H1 (cell line): ENCODE results near the gene ENTR1. TPM values are rescaled to one million over a fixed set of nuclear protein-coding genes. Genes with fewer than 3 reads are reported as not detected.
A peak's percentile ranks its signal among the peaks of the same experiment; 100 is the strongest.

Experiments used
- CTCF ChIA-PET: fragments of 300-600 bp; sonication (Branson Sonifier 250); formaldehyde crosslinking; loops from one replicate; lab custom pipeline; 2021; ENCODE audit not compliant: partially characterized antibody; lab: Charles Lee
- POLR2A ChIA-PET: fragments of 300-600 bp; sonication (Branson Sonifier 250); formaldehyde crosslinking; loops from one replicate; lab custom pipeline; 2021; ENCODE audit warnings: inconsistent platforms; ENCODE audit not compliant: partially characterized antibody; lab: Charles Lee
- DNase-seq, 2 experiments: peaks; one replicate each; pipeline versions ENCODE4 v3.0.0 to v3.0.0-alpha.2; 2010 to 2022; ENCODE audit warnings: low spot score in 2 of 2, low read depth in 1 of 2, mixed read lengths in 1 of 2
- FAIRE-seq: peaks from 2 replicates; lab custom pipeline; 2011; peaks lifted over from hg19 to GRCh38; lab: Jason Lieb, UNC
- H2AFZ ChIP-seq: 2 replicates; pipeline ENCODE4 v1.8.1; 2012; ENCODE audit warnings: low read length, inconsistent platforms
- H2AK5ac ChIP-seq: 2 replicates; pipeline ENCODE4 v1.6.1; 2013; ENCODE audit warnings: low read depth, low read length
- H2BK120ac ChIP-seq: replicated peaks from 2 replicates; pipeline ENCODE3; 2013; ENCODE audit warnings: low read depth, low read length, inconsistent platforms
- H2BK12ac ChIP-seq: 2 replicates; pipeline ENCODE4 v1.6.1; 2013; ENCODE audit warnings: low read depth, low read length
- H2BK15ac ChIP-seq: 2 replicates; pipeline ENCODE4 v1.6.1; 2013; ENCODE audit warnings: low read length
- H2BK20ac ChIP-seq: 2 replicates; pipeline ENCODE4 v1.6.1; 2013; ENCODE audit warnings: low read length
- H2BK5ac ChIP-seq: 2 replicates; pipeline ENCODE4 v1.6.1; 2013; ENCODE audit warnings: low read depth, low read length
- H3K14ac ChIP-seq: 2 replicates; pipeline ENCODE4 v1.6.1; 2013; ENCODE audit warnings: inconsistent platforms; ENCODE audit not compliant: insufficient read length
- H3K18ac ChIP-seq: 2 replicates; pipeline ENCODE4 v1.6.1; 2013; ENCODE audit warnings: low read length; ENCODE audit errors: extremely low read depth
- H3K23ac ChIP-seq: 2 replicates; pipeline ENCODE4 v1.6.1; 2013; ENCODE audit warnings: inconsistent platforms; ENCODE audit not compliant: insufficient read length
- H3K23me2 ChIP-seq: 2 replicates; pipeline ENCODE4 v1.6.1; 2013; ENCODE audit warnings: low read depth, low read length
- H3K27ac ChIP-seq: 2 replicates; pipeline ENCODE4 v1.6.1; 2011; ENCODE audit warnings: low read depth, low read length, inconsistent platforms
- H3K27me3 ChIP-seq, 4 experiments: replicated peaks in 1 of 4; 1 replicate in 1 of 4; 2 replicates in 3 of 4; pipeline versions ENCODE4 v1.6.1 to v1.8.1; 2011 to 2013; ENCODE audit warnings: low read length in 3 of 4, mild to moderate bottlenecking in 3 of 4, inconsistent platforms in 2 of 4, mixed read lengths in 2 of 4, moderate library complexity in 1 of 4; ENCODE audit not compliant: control insufficient read depth in 3 of 4, insufficient read depth in 3 of 4; ENCODE audit errors: extremely low read depth in 1 of 4
- H3K36me3 ChIP-seq, 4 experiments: 2 replicates each; pipeline versions ENCODE4 v1.6.1 to v1.8.1; 2011 to 2013; ENCODE audit warnings: mild to moderate bottlenecking in 4 of 4, low read length in 3 of 4, moderate library complexity in 2 of 4, control low read depth in 1 of 4, inconsistent platforms in 1 of 4; ENCODE audit not compliant: insufficient read depth in 4 of 4, control insufficient read depth in 2 of 4
- H3K4ac ChIP-seq: replicated peaks from 2 replicates; pipeline ENCODE3; 2013; ENCODE audit warnings: low read length, low read depth, mixed read lengths, inconsistent platforms; ENCODE audit not compliant: insufficient read length
- H3K4me1 ChIP-seq, 4 experiments: replicated peaks in 1 of 4; 1 replicate in 1 of 4; 2 replicates in 3 of 4; pipeline versions ENCODE4 v1.6.1 to v1.8.1; 2011 to 2013; ENCODE audit warnings: low read length in 3 of 4, inconsistent platforms in 2 of 4, mixed read lengths in 1 of 4; ENCODE audit not compliant: insufficient read depth in 4 of 4, control insufficient read depth in 3 of 4
- H3K4me2 ChIP-seq, 2 experiments: 2 replicates each; pipeline versions ENCODE4 v1.6.1 to v1.8.1; 2011 to 2013; ENCODE audit warnings: low read depth in 2 of 2, low read length in 2 of 2, control low read depth in 1 of 2, inconsistent platforms in 1 of 2, mild to moderate bottlenecking in 1 of 2; ENCODE audit not compliant: insufficient read depth in 1 of 2
- H3K4me3 ChIP-seq, 4 experiments: fragments of 200-600, 300-600 bp in 1 of 4; sonication (generic), shearing (Covaris generic), sonication (Bioruptor Twin) in 1 of 4; 2 replicates each; pipeline versions ENCODE4 v1.5.1 to v1.8.1; 2011 to 2016; ENCODE audit warnings: low read length in 4 of 4, low read depth in 3 of 4, control low read depth in 2 of 4, inconsistent platforms in 2 of 4, mild to moderate bottlenecking in 2 of 4, mixed read lengths in 1 of 4, moderate library complexity in 1 of 4; ENCODE audit not compliant: insufficient read depth in 2 of 4; ENCODE audit errors: extremely low read depth in 1 of 4
- H3K56ac ChIP-seq: replicated peaks from 2 replicates; pipeline ENCODE3; 2013; ENCODE audit warnings: low read depth, mild to moderate bottlenecking, mixed read lengths, low read length, inconsistent platforms; ENCODE audit not compliant: insufficient read length
- H3K79me1 ChIP-seq: 2 replicates; pipeline ENCODE4 v1.6.1; 2013; ENCODE audit warnings: low read depth, low read length, control low read depth
- H3K79me2 ChIP-seq, 2 experiments: 2 replicates each; pipeline versions ENCODE4 v1.6.1 to v1.8.1; 2012 to 2013; ENCODE audit warnings: low read length in 2 of 2, mild to moderate bottlenecking in 2 of 2, inconsistent platforms in 1 of 2; ENCODE audit not compliant: insufficient read depth in 2 of 2, control insufficient read depth in 1 of 2
- H3K9ac ChIP-seq, 4 experiments: replicated peaks in 1 of 4; 1 replicate in 1 of 4; 2 replicates in 3 of 4; pipeline versions ENCODE4 v1.6.1 to v1.8.1; 2011 to 2013; ENCODE audit warnings: low read depth in 3 of 4, low read length in 3 of 4, control low read depth in 2 of 4, mild to moderate bottlenecking in 2 of 4, moderate library complexity in 2 of 4, inconsistent platforms in 1 of 4; ENCODE audit errors: extremely low read depth in 1 of 4
- H3K9me3 ChIP-seq, 2 experiments: 2 replicates each; pipeline versions ENCODE4 v1.6.1 to v1.8.1; 2012 to 2013; ENCODE audit warnings: mild to moderate bottlenecking in 2 of 2, moderate library complexity in 2 of 2, control low read depth in 1 of 2, inconsistent platforms in 1 of 2, low read depth in 1 of 2, low read length in 1 of 2, mixed read lengths in 1 of 2; ENCODE audit not compliant: insufficient read depth in 2 of 2
- H4K20me1 ChIP-seq, 2 experiments: replicated peaks in 1 of 2; 2 replicates each; pipeline versions ENCODE3 to v1.8.1; 2011 to 2013; ENCODE audit warnings: inconsistent platforms in 2 of 2, low read length in 2 of 2, mild to moderate bottlenecking in 1 of 2; ENCODE audit not compliant: insufficient read depth in 2 of 2, control insufficient read depth in 1 of 2
- H4K5ac ChIP-seq: 2 replicates; pipeline ENCODE4 v1.6.1; 2013; ENCODE audit warnings: low read length, low read depth, mixed read lengths, inconsistent platforms; ENCODE audit not compliant: insufficient read length
- H4K8ac ChIP-seq: 2 replicates; pipeline ENCODE4 v1.8.0; 2013; ENCODE audit warnings: mild to moderate bottlenecking, moderate library complexity, low read length, inconsistent platforms; ENCODE audit not compliant: insufficient read depth; ENCODE audit errors: extremely low read depth
- H4K91ac ChIP-seq: replicated peaks from 2 replicates; pipeline ENCODE3; 2013; ENCODE audit warnings: low read length, mixed read lengths, inconsistent platforms; ENCODE audit not compliant: insufficient read length
- BCL11A ChIP-seq, 2 experiments: IDR thresholded peaks; one replicate each; pipeline ENCODE4 v1.6.1; 2011; ENCODE audit warnings: low read depth in 2 of 2, low read length in 2 of 2, mild to moderate bottlenecking in 2 of 2
- CBX5 ChIP-seq: fragments of 300-800, 300-1000 bp; sonication (generic); IDR thresholded peaks from 2 replicates; pipeline ENCODE4 v1.7.1; 2016; ENCODE audit warnings: antibody characterized with exemption, low read length, low read depth
- CHD1 ChIP-seq: IDR thresholded peaks from 2 replicates; pipeline ENCODE4 v1.6.1; 2012; ENCODE audit warnings: low read depth, low read length, improper control_type of control experiment
- JUND ChIP-seq: IDR thresholded peaks from 2 replicates; pipeline ENCODE4 v1.6.1; 2011; ENCODE audit warnings: mild to moderate bottlenecking, improper control_type of control experiment, low read length
- KDM5A ChIP-seq: fragments of 200-600 bp; IDR thresholded peaks from 2 replicates; pipeline ENCODE4 v1.7.1; 2012; ENCODE audit warnings: mild to moderate bottlenecking, low read length, inconsistent platforms, mixed read lengths
- POLR2AphosphoS5 ChIP-seq: IDR thresholded peaks from 2 replicates; pipeline ENCODE4 v1.6.1; 2011; ENCODE audit warnings: low read depth, low read length
- RAD21 ChIP-seq, 2 experiments: IDR thresholded peaks in 1 of 2; conservative IDR thresholded peaks in 1 of 2; 2 replicates each; pipeline ENCODE4 v1.6.1; 2011; ENCODE audit warnings: low read depth in 2 of 2, low read length in 2 of 2, improper control_type of control experiment in 1 of 2, inconsistent platforms in 1 of 2, mild to moderate bottlenecking in 1 of 2, moderate library complexity in 1 of 2
- SIX5 ChIP-seq: IDR thresholded peaks from 2 replicates; pipeline ENCODE4 v1.6.1; 2011; ENCODE audit warnings: mild to moderate bottlenecking, low read depth, low read length
- WGBS, 2 experiments: shearing (Covaris generic) in 1 of 2; methylation state at CpG; one replicate each; pipeline versions ENCODE4 v1.1.6 to v1.1.7; 2013 to 2015; ENCODE audit warnings: low lambda C conversion rate in 2 of 2, mixed read lengths in 2 of 2, inconsistent platforms in 1 of 2, low coverage in 1 of 2, missing lambda C conversion rate in 1 of 2; ENCODE audit not compliant: insufficient replicate concordance in 2 of 2, insufficient coverage in 1 of 2, insufficient read length in 1 of 2; ENCODE audit errors: extremely low coverage in 1 of 2, missing lambda C conversion rate in 1 of 2; 5-methylcytosine and 5-hydroxymethylcytosine counted together
- polyA plus RNA-seq, 7 experiments: library from polyadenylated mRNA; depleted of rRNA in 3 of 7; stranded (reverse) in 5 of 7; unstranded in 2 of 7; fragments of >200 nt in 5 of 7; fragments of 200-250 nt in 2 of 7; gene quantifications; 1 replicate in 5 of 7; 2 replicates in 1 of 7; 4 replicates in 1 of 7; pipeline versions ENCODE4 v1.2.1 to v1.2.3, GENCODE V29; 2011 to 2013; ENCODE audit warnings: missing spikeins in 2 of 7, mixed read lengths in 2 of 7
- total RNA-seq: library from RNA; stranded (reverse); fragmentation: NEBNext Ultra II Directional; extraction: Animal tissue kit (Norgen Biotek cat#: 25700); gene quantifications from 2 replicates; pipeline ENCODE4 v1.2.1, GENCODE V29; 2021
- TF ChIP-seq, protein P1 (sequence below): IDR thresholded peaks from 2 replicates; pipeline ENCODE4 v1.6.1; 2012; ENCODE audit warnings: inconsistent platforms
- TF ChIP-seq, protein P2 (sequence below), 3 experiments: IDR thresholded peaks; 1 replicate in 2 of 3; 2 replicates in 1 of 3; pipeline versions ENCODE4 v1.5.1 to v1.6.1; 2011; ENCODE audit warnings: low read length in 3 of 3, mild to moderate bottlenecking in 3 of 3, inconsistent platforms in 2 of 3, low read depth in 1 of 3, moderate library complexity in 1 of 3; ENCODE audit not compliant: insufficient read depth in 1 of 3; ENCODE audit errors: control extremely low read depth in 1 of 3

The ENTR1 gene
- total and polyA plus RNA-seq, 2 of the 8 experiments (the other 6 are each of a cell fraction or from before 2014, with no cell fraction given), result 65.2 to 102 TPM

DNA sequence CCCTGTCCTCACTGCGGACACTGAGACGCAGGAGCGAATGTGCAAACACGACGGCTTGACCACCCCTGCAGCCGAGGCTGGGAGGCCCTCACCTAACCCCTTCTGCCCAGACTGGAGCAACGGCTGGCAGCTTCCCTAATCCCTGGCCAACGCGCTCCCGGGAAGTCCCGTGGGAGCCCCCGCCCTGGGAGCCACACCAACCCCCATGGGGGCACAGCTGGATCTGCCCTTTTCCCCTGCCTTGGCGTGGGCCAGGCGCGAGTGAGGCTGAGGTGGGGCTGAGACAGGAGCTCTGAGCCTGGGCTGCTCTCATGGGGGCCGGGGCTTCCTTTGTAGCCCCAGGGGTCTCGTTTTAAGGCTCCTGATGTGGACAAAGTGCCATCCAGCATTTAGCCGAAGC, 42.2 kb downstream of the ENTR1 start:
- Histone ChIP-seq H3K4me1 (peaks cover 0 to 3% (median 0%) of the 10 kb centered on the region in 4 experiments; a peak in 1 of 7 replicates), H2AFZ (no peak overlapping the region), H4K20me1 (peaks cover 0 to 5% of the 10 kb centered on the region in 2 experiments), H3K56ac (no peak overlapping the region), H3K23me2 (no peaks in the 10 kb centered on the region; the same call in 1 of the 2 replicates), H2BK12ac (no peak overlapping the region), H2BK15ac (no peak overlapping the region), H3K4me3 (no peak overlapping the region), H2BK120ac (no peak overlapping the region), H2BK5ac (0 out of 2 replicates have a peak overlapping the region, but pooled peaks have one; percentile 24), H3K27ac (no peak overlapping the region), H3K18ac (no peak overlapping the region), H3K14ac (no peak overlapping the region), H2AK5ac (no peak overlapping the region), H4K8ac (peak overlapping the region; percentile 51), H2BK20ac (no peak overlapping the region), H3K36me3 (peaks cover 0 to 2% (median 0%) of the 10 kb centered on the region in 4 experiments; a peak in 1 of 8 replicates), H4K5ac (no peak overlapping the region), H3K4me2 (no peak overlapping the region), H3K4ac (no peak overlapping the region), H3K79me2 (no peaks in the 10 kb centered on the region), H3K9me3 (peaks cover 0 to 3% of the 10 kb centered on the region in 2 experiments; a peak in 1 of 4 replicates), H3K79me1 (no peaks in the 10 kb centered on the region), H3K23ac (no peak overlapping the region), H3K27me3 (peaks cover 0 to 2% (median 0%) of the 10 kb centered on the region in 4 experiments; a peak in 2 of 7 replicates), H3K9ac (no peak overlapping the region), H4K91ac (no peak overlapping the region)
- DNase-seq (no peak), FAIRE-seq (no peak)
- ChIA-PET CTCF (interaction anchor here (0.7 to 5.2 kb wide), 7 partner anchors 12 to 194 kb away, joined by 3 to 27 read pairs (median 4); no protein-coding TSS in a partner anchor), POLR2A (interaction anchor here (0.8 to 15.8 kb wide), 11 partner anchors 7 to 357 kb away, joined by 3 to 137 read pairs (median 5); partner anchors contain the start of genes CARD9, ENTR1, PMPCA and SNAPC4)
- WGBS, 2 experiments, result 89% methylated on average over 17 of the region's 18 CpGs; no CpG with 5 or more reads in 1 of the 2 experiments
- TF ChIP-seq POLR2AphosphoS5 (no peak), RAD21 (IDR thresholded peaks at IDR 0.05 in 1 of 2, conservative IDR thresholded peaks at IDR 0.05 in 1 of 2; ENCODE audit: low read depth in 2 of 2, low read length in 2 of 2) (no peak), JUND (no peak), CBX5 (no peak), KDM5A (no peak), SIX5 (no peak), BCL11A (IDR thresholded peaks at IDR 0.05; ENCODE audit: low read depth in 2 of 2, low read length in 2 of 2) (no peak), CHD1 (no peak)
- TF ChIP-seq, protein P1, sequence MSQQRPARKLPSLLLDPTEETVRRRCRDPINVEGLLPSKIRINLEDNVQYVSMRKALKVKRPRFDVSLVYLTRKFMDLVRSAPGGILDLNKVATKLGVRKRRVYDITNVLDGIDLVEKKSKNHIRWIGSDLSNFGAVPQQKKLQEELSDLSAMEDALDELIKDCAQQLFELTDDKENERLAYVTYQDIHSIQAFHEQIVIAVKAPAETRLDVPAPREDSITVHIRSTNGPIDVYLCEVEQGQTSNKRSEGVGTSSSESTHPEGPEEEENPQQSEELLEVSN, result no peak
- TF ChIP-seq, protein P2, sequence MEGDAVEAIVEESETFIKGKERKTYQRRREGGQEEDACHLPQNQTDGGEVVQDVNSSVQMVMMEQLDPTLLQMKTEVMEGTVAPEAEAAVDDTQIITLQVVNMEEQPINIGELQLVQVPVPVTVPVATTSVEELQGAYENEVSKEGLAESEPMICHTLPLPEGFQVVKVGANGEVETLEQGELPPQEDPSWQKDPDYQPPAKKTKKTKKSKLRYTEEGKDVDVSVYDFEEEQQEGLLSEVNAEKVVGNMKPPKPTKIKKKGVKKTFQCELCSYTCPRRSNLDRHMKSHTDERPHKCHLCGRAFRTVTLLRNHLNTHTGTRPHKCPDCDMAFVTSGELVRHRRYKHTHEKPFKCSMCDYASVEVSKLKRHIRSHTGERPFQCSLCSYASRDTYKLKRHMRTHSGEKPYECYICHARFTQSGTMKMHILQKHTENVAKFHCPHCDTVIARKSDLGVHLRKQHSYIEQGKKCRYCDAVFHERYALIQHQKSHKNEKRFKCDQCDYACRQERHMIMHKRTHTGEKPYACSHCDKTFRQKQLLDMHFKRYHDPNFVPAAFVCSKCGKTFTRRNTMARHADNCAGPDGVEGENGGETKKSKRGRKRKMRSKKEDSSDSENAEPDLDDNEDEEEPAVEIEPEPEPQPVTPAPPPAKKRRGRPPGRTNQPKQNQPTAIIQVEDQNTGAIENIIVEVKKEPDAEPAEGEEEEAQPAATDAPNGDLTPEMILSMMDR (IDR thresholded peaks at IDR 0.05; ENCODE audit: control extremely low read depth in 1 of 3, insufficient read depth in 1 of 3, low read depth in 1 of 3, low read length in 3 of 3), result no peak
